Memory B cell (primary cell): ENCODE results near the gene HERC4.
"Not testable (repeated sequence)": the region's sequence is repeated elsewhere in the genome, so short reads cannot be mapped to it uniquely, and the experiment has no call there.

Experiments used
- ATAC-seq: fragments of 150-1000 bp; cut with Tn5 transposase; 2 replicates; pipeline ENCODE4 v1.10.0; 2021; ENCODE audit warnings: low read depth, mild to moderate bottlenecking, moderate library complexity
- DNase-seq, 2 donors: peaks; one replicate each; pipeline ENCODE4 v3.0.0; 2022; ENCODE audit warnings: low spot score in 2 of 2
- H3K27ac Mint-ChIP-seq: one replicate; pipeline ENCODE4 v1.8.0; 2022; ENCODE audit warnings: mild to moderate bottlenecking, moderate library complexity, mixed read lengths
- H3K27me3 Mint-ChIP-seq: one replicate; pipeline ENCODE4 v1.8.0; 2022; ENCODE audit warnings: mixed read lengths
- H3K36me3 Mint-ChIP-seq: one replicate; pipeline ENCODE4 v1.8.0; 2022; ENCODE audit warnings: mild to moderate bottlenecking, mixed read lengths
- H3K4me1 Mint-ChIP-seq: one replicate; pipeline ENCODE4 v1.8.0; 2022; ENCODE audit warnings: mixed read lengths
- H3K4me3 Mint-ChIP-seq: one replicate; pipeline ENCODE4 v1.8.0; 2022; ENCODE audit warnings: mild to moderate bottlenecking, moderate library complexity, mixed read lengths
- H3K9me3 Mint-ChIP-seq: one replicate; pipeline ENCODE4 v1.8.0; 2022; ENCODE audit warnings: mixed read lengths

HERC4 gene

GRCh38 chr10:68047554-68048327, 27.3 kb downstream of the HERC4 start:
- H3K27ac Mint-ChIP-seq = peak overlapping the region; percentile 57

GRCh38 chr10:68047122-68047521, 28.0 kb downstream of the HERC4 start:
- ATAC-seq = no peak
- Mint-ChIP-seq H3K4me1 (peaks cover 30% of the 10 kb centered on the region), H3K9me3 (no peaks in the 10 kb centered on the region), H3K27me3 (no peaks in the 10 kb centered on the region), H3K4me3 (peak overlapping the region; percentile 9), H3K27ac (peak overlapping the region; percentile 57), H3K36me3 (peaks cover 8% of the 10 kb centered on the region)
- no peak for DNase-seq

More at GRCh38 chr10:68047554-68048327, 27.3 kb downstream of the HERC4 start:
- H3K36me3 Mint-ChIP-seq = peaks cover 8% of the 10 kb centered on the region
- DNase-seq (no peak), ATAC-seq (no peak)
- no peaks in the 10 kb centered on the region for H3K27me3 Mint-ChIP-seq
- peak overlapping the region; percentile 9 for H3K4me3 Mint-ChIP-seq
- H3K4me1 Mint-ChIP-seq = peaks cover 30% of the 10 kb centered on the region
- no peaks in the 10 kb centered on the region for H3K9me3 Mint-ChIP-seq

- DNase-seq = no peak
- Mint-ChIP-seq H3K27ac (peak overlapping the region; percentile 57), H3K9me3 (no peaks in the 10 kb centered on the region), H3K4me1 (peaks cover 30% of the 10 kb centered on the region), H3K27me3 (no peaks in the 10 kb centered on the region), H3K36me3 (peaks cover 8% of the 10 kb centered on the region), H3K4me3 (no peak overlapping the region)
- no peak for ATAC-seq
These were observed 28.4 kb downstream of the HERC4 start for GRCh38 chr10:68046642-68047041.

- ATAC-seq = no peak
- peaks cover 22% of the 10 kb centered on the region for H3K4me1 Mint-ChIP-seq
- H3K9me3 Mint-ChIP-seq = no peaks in the 10 kb centered on the region
- no peaks in the 10 kb centered on the region for H3K27me3 Mint-ChIP-seq
- DNase-seq = no peak
- peaks cover 11% of the 10 kb centered on the region for H3K36me3 Mint-ChIP-seq
- no peak overlapping the region for H3K27ac Mint-ChIP-seq
- H3K4me3 Mint-ChIP-seq = no peak overlapping the region
These were observed 32.1 kb downstream of the HERC4 start for GRCh38 chr10:68043030-68043429.

- Mint-ChIP-seq H3K36me3 (peaks cover 24% of the 10 kb centered on the region), H3K27me3 (no peaks in the 10 kb centered on the region), H3K27ac (no peak overlapping the region), H3K9me3 (no peaks in the 10 kb centered on the region), H3K4me1 (peaks cover 5% of the 10 kb centered on the region), H3K4me3 (no peak overlapping the region)
- no peak for ATAC-seq
- DNase-seq = no peak
These were observed 43.0 kb downstream of the HERC4 start for GRCh38 chr10:68032113-68032512.

DNA sequence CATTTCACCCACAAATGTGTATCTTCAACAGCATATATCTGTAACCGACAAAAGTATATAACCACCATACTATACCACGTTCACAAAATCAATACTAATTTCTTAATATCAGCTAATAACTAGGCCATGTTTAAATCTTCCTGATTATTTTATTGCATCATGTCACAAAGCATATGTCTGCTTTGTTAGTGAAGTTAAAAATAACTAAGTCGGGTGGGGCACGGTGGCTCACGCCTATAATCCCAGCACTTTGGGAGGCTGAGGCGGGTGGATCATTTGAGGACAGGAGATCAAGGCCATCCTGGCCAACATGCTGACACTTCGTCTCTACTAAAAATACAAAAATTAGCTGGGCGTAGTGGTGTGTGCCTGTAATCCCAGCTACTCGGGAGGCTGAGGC, 47.7 kb downstream of the HERC4 start:
- ATAC-seq = no peak
- DNase-seq = no peak
- no peak overlapping the region for H3K4me3 Mint-ChIP-seq
- peaks cover 5% of the 10 kb centered on the region for H3K4me1 Mint-ChIP-seq
- no peak overlapping the region for H3K27ac Mint-ChIP-seq
- no peaks in the 10 kb centered on the region for H3K27me3 Mint-ChIP-seq
- H3K36me3 Mint-ChIP-seq = peaks cover 20% of the 10 kb centered on the region
- peaks cover 4% of the 10 kb centered on the region for H3K9me3 Mint-ChIP-seq

DNA sequence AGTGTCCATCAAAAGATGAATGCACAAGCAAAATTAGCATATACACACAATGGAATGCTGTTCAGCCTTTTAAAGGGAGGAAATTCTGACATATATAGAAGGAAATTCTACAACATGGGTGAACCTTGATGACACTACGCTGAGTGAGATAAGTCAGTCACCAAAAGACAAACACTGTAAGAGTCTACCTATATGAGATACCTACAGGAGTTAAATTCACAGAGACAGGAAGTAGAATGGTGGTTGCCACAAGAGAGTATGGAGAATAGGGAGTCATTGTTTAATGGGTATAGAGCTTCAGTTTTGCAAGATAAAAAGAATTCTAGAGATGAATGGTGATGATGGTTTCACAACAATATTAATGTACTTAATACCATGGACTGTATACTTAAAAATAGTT, 51.8 kb downstream of the HERC4 start:
- H3K9me3 Mint-ChIP-seq = peaks cover 14% of the 10 kb centered on the region
- no peak for DNase-seq
- no peak for ATAC-seq
- no peak overlapping the region for H3K4me3 Mint-ChIP-seq
- peaks cover 40% of the 10 kb centered on the region for H3K36me3 Mint-ChIP-seq
- no peak overlapping the region for H3K27ac Mint-ChIP-seq
- H3K4me1 Mint-ChIP-seq = peaks cover 5% of the 10 kb centered on the region
- H3K27me3 Mint-ChIP-seq = no peaks in the 10 kb centered on the region

DNA sequence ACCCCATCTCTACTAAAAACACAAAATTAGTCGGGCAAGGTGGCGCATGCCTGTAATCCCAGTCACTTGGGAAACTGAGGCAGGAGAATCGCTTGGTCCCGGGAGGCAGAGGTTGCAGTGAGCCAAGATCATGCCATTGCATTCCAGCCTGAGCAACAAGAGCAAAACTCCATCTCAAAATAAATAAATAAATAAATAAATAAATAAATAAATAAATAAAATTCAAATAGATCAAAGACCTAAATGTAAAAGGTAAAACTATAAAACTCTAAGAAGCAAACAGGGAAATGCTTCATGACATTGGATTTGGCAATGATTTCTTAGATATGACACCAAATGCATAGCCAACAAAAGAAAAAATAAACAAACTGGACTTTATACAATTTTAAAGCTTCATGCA, 52.8 kb downstream of the HERC4 start:
- DNase-seq = not testable (repeated sequence)

DNA sequence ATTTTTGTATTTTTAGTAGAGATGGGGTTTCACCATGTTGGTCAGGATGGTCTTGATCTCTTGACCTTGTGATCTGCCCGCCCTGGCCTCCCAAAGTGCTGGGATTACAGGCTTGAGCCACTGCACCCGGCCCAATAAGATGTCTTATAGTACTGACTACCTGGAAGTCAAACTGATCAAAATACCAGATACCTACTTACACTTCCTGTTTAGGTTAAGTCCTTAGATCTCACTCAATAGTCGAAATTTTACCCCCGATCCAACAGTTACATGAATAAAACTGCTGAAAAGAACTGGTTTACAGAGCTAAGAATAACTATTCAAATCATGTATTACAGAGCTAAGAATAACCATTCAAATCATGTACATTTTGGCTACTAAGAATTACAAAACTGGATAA, 58.6 kb downstream of the HERC4 start:
- H3K9me3 Mint-ChIP-seq, ATAC-seq, H3K27ac Mint-ChIP-seq, H3K4me1 Mint-ChIP-seq, H3K27me3 Mint-ChIP-seq, H3K4me3 Mint-ChIP-seq, DNase-seq: not testable (repeated sequence)
- peaks cover 32% of the 10 kb centered on the region for H3K36me3 Mint-ChIP-seq

More for the DNA sequence above, 52.8 kb downstream of the HERC4 start:
- not testable (repeated sequence) for H3K4me3 Mint-ChIP-seq, H3K27me3 Mint-ChIP-seq, ATAC-seq, H3K27ac Mint-ChIP-seq, H3K4me1 Mint-ChIP-seq
- Mint-ChIP-seq H3K36me3 (peaks cover 35% of the 10 kb centered on the region), H3K9me3 (peaks cover 14% of the 10 kb centered on the region)

GRCh38 chr10:68010426-68010940, 64.6 kb downstream of the HERC4 start:
- Mint-ChIP-seq H3K36me3 (peaks cover 37% of the 10 kb centered on the region), H3K27ac (no peak overlapping the region), H3K27me3 (no peaks in the 10 kb centered on the region), H3K4me1 (no peaks in the 10 kb centered on the region), H3K4me3 (no peak overlapping the region), H3K9me3 (peaks cover 1% of the 10 kb centered on the region)
- ATAC-seq = no peak
- no peak for DNase-seq

GRCh38 chr10:68007356-68007755, 67.7 kb downstream of the HERC4 start:
- DNase-seq = no peak
- Mint-ChIP-seq H3K27ac (no peak overlapping the region), H3K4me1 (no peaks in the 10 kb centered on the region), H3K9me3 (peaks cover 5% of the 10 kb centered on the region), H3K4me3 (no peak overlapping the region), H3K36me3 (peaks cover 52% of the 10 kb centered on the region), H3K27me3 (no peaks in the 10 kb centered on the region)
- ATAC-seq = no peak

DNA sequence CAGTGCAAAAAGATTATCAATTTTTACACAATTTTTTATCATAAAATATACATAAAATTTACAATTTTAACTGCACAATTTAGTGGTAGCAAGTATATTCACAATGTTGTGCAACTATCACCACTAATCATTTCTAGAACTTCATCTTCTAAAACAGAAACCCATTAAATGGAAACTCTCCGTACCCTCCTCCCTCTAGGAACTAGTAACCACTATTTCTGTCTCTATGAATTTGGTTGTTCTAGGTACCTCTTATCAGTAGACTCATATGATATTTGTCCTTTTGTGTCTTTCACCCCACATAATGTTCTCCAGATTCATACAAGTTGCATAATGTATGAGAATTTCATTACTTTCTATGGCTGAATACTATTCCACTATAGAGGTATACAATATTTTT, 73.5 kb downstream of the HERC4 start:
- H3K4me1 Mint-ChIP-seq = no peaks in the 10 kb centered on the region

DNA sequence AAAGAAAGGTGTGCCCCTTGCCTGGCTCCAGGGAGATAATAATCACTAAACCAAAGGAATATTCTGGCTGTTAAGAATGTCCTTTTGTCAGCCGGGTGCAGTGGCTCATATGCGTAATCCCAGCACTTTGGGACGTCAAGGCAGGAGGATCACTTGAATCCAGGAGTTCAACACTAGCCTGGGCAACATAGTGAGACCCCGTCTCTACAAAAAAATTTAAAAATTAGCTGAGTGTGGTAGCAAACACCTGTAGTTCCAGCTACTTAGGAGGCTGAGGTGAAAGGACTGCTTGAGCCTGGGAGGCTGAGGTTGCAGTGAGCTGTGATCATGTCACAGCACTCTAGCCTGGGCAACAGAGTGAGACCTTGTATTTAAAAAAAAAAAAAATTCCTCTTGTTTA, 74.1 kb downstream of the HERC4 start:
- no peaks in the 10 kb centered on the region for H3K4me1 Mint-ChIP-seq
- no peak overlapping the region for H3K4me3 Mint-ChIP-seq
- H3K36me3 Mint-ChIP-seq = peaks cover 35% of the 10 kb centered on the region
- H3K27ac Mint-ChIP-seq = no peak overlapping the region
- peaks cover 5% of the 10 kb centered on the region for H3K9me3 Mint-ChIP-seq
- ATAC-seq = no peak
- no peaks in the 10 kb centered on the region for H3K27me3 Mint-ChIP-seq
- DNase-seq = no peak

More for the DNA sequence above, 73.5 kb downstream of the HERC4 start:
- peaks cover 5% of the 10 kb centered on the region for H3K9me3 Mint-ChIP-seq
- ATAC-seq = no peak
- no peak overlapping the region for H3K4me3 Mint-ChIP-seq
- H3K27me3 Mint-ChIP-seq = no peaks in the 10 kb centered on the region
- H3K36me3 Mint-ChIP-seq = peaks cover 35% of the 10 kb centered on the region
- H3K27ac Mint-ChIP-seq = peak overlapping the region; percentile 46
- DNase-seq = no peak

GRCh38 chr10:67990093-67990492, 85.0 kb downstream of the HERC4 start:
- no peaks in the 10 kb centered on the region for H3K27me3 Mint-ChIP-seq
- H3K4me1 Mint-ChIP-seq = no peaks in the 10 kb centered on the region
- peaks cover 13% of the 10 kb centered on the region for H3K36me3 Mint-ChIP-seq
- no peak overlapping the region for H3K27ac Mint-ChIP-seq
- H3K9me3 Mint-ChIP-seq = no peaks in the 10 kb centered on the region
- DNase-seq (no peak), ATAC-seq (no peak)
- no peak overlapping the region for H3K4me3 Mint-ChIP-seq

GRCh38 chr10:67988606-67989005, 86.5 kb downstream of the HERC4 start:
- Mint-ChIP-seq H3K27ac (no peak overlapping the region), H3K27me3 (no peaks in the 10 kb centered on the region), H3K9me3 (no peaks in the 10 kb centered on the region), H3K4me1 (no peaks in the 10 kb centered on the region), H3K4me3 (no peak overlapping the region), H3K36me3 (peaks cover 13% of the 10 kb centered on the region)
- DNase-seq = no peak
- no peak for ATAC-seq
